ENCODE data around the gene FMN1. TPM values are rescaled to one million over a fixed set of nuclear protein-coding genes. Genes with fewer than 3 reads are reported as not detected.

The FMN1 gene
- total RNA-seq, 3 donors from 2014 or later, result 0.14 to 0.66 (median 0.48) TPM

GRCh38 chr15:32877252-32878019 lies 317.1 kb downstream of the FMN1 start:
- H3K27me3 Mint-ChIP-seq (ENCODE audit: low read depth), result no peaks in the 10 kb centered on the region
- ATAC-seq (no peak), DNase-seq (no peak)
- H3K36me3 Mint-ChIP-seq (ENCODE audit: insufficient read depth), result no peaks in the 10 kb centered on the region
- no peaks in the 10 kb centered on the region for H3K4me1 Mint-ChIP-seq (ENCODE audit: low read depth)
- no peak overlapping the region for H3K4me3 Mint-ChIP-seq
- no peaks in the 10 kb centered on the region for H3K9me3 Mint-ChIP-seq

- Mint-ChIP-seq H3K4me1 (ENCODE audit: low read depth) (no peaks in the 10 kb centered on the region), H3K9me3 (no peaks in the 10 kb centered on the region), H3K36me3 (ENCODE audit: insufficient read depth) (no peaks in the 10 kb centered on the region), H3K27me3 (ENCODE audit: low read depth) (no peaks in the 10 kb centered on the region), H3K4me3 (no peak overlapping the region)
- peak in 1 of 2 donors; percentile 14 for ATAC-seq
- DNase-seq, result no peak
Measured at GRCh38 chr15:32873284-32874114, 321.0 kb downstream of the FMN1 start.

DNA sequence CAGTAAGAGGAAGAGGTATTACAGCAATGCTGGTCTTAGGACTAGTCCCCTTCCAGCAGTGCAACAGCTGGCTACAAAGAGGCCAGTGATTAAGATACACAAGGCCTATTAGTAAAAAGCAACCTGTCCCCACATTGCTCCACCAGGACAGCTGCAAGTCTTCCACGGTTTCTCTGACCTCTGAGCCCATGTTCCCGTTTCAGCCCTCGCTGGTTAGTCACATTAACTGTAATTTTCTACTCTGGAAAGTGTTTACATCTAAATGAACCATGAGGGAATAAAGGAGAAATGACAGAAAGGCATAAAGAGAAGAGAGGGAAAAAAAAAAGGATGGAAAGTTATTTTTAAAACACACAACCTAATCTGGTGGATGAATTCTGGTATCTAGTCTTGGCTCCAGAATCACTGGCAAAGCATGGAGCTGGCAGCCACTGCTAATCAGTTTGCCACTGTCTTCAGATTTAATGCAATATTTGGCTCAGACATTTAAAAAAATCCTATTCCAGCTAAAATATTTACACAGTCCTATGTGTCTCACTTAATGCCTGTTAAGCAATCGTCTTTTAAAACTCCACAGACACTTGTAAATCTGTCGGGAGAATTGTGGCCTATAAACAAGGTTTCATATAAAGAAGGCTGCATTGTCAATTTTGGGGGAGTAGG lies 321.8 kb downstream of the FMN1 start:
- DNase-seq (no peak), ATAC-seq (no peak)
- H3K4me1 Mint-ChIP-seq (ENCODE audit: low read depth), result no peaks in the 10 kb centered on the region
- H3K36me3 Mint-ChIP-seq (ENCODE audit: insufficient read depth), result no peaks in the 10 kb centered on the region
- H3K27me3 Mint-ChIP-seq (ENCODE audit: low read depth), result no peaks in the 10 kb centered on the region
- no peak overlapping the region for H3K4me3 Mint-ChIP-seq
- H3K9me3 Mint-ChIP-seq, result no peaks in the 10 kb centered on the region

DNA sequence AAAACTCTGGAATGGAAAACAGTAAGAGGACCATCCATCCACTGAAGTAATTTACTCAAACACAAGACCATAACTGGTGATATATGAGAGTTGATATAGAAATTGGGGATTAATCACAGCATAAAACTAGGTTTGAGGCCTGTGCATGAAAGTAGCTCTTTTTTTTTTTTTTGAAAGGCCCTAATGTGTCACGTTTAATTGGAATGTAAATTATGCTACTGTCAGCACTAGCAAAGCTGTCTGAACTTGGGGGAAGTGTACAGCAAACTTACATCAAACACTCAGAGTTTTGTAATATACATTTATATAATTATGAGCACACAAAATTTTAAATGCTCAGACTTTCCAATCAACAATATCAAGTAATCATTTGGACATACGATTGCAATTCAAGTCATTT lies 322.6 kb downstream of the FMN1 start:
- Mint-ChIP-seq H3K27me3 (ENCODE audit: low read depth) (no peaks in the 10 kb centered on the region), H3K4me3 (no peak overlapping the region), H3K36me3 (ENCODE audit: insufficient read depth) (no peaks in the 10 kb centered on the region), H3K9me3 (no peaks in the 10 kb centered on the region), H3K4me1 (ENCODE audit: low read depth) (no peaks in the 10 kb centered on the region)
- ATAC-seq, result no peak
- no peak for DNase-seq

- Mint-ChIP-seq H3K36me3 (ENCODE audit: insufficient read depth) (no peaks in the 10 kb centered on the region), H3K27me3 (ENCODE audit: low read depth) (no peaks in the 10 kb centered on the region), H3K9me3 (no peaks in the 10 kb centered on the region), H3K4me1 (ENCODE audit: low read depth) (no peaks in the 10 kb centered on the region), H3K4me3 (no peak overlapping the region)
- DNase-seq, result peak; percentile 9
- no peak for ATAC-seq
Measured at GRCh38 chr15:32870240-32871033, 324.1 kb downstream of the FMN1 start.

GRCh38 chr15:32869776-32870175 lies 324.7 kb downstream of the FMN1 start:
- Mint-ChIP-seq H3K4me3 (no peak overlapping the region), H3K9me3 (no peaks in the 10 kb centered on the region), H3K36me3 (ENCODE audit: insufficient read depth) (no peaks in the 10 kb centered on the region), H3K4me1 (ENCODE audit: low read depth) (no peaks in the 10 kb centered on the region), H3K27me3 (ENCODE audit: low read depth) (no peaks in the 10 kb centered on the region)
- DNase-seq (no peak), ATAC-seq (no peak)

GRCh38 chr15:32867313-32867626 lies 327.2 kb downstream of the FMN1 start:
- Mint-ChIP-seq H3K4me1 (ENCODE audit: low read depth) (no peaks in the 10 kb centered on the region), H3K27me3 (ENCODE audit: low read depth) (no peaks in the 10 kb centered on the region), H3K36me3 (ENCODE audit: insufficient read depth) (no peaks in the 10 kb centered on the region), H3K4me3 (no peak overlapping the region), H3K9me3 (no peaks in the 10 kb centered on the region)
- DNase-seq (no peak), ATAC-seq (no peak)

GRCh38 chr15:32866454-32867312 lies 327.8 kb downstream of the FMN1 start:
- Mint-ChIP-seq H3K4me3 (no peak overlapping the region), H3K36me3 (ENCODE audit: insufficient read depth) (no peaks in the 10 kb centered on the region), H3K27me3 (ENCODE audit: low read depth) (no peaks in the 10 kb centered on the region), H3K9me3 (no peaks in the 10 kb centered on the region), H3K4me1 (ENCODE audit: low read depth) (no peaks in the 10 kb centered on the region)
- DNase-seq (no peak), ATAC-seq (no peak)

GRCh38 chr15:32864841-32865240 lies 329.7 kb downstream of the FMN1 start:
- H3K27me3 Mint-ChIP-seq (ENCODE audit: low read depth), result no peaks in the 10 kb centered on the region
- H3K36me3 Mint-ChIP-seq (ENCODE audit: insufficient read depth), result no peaks in the 10 kb centered on the region
- no peak overlapping the region for H3K4me3 Mint-ChIP-seq
- H3K9me3 Mint-ChIP-seq, result no peaks in the 10 kb centered on the region
- no peaks in the 10 kb centered on the region for H3K4me1 Mint-ChIP-seq (ENCODE audit: low read depth)
- no peak for ATAC-seq
- DNase-seq, result no peak

DNA sequence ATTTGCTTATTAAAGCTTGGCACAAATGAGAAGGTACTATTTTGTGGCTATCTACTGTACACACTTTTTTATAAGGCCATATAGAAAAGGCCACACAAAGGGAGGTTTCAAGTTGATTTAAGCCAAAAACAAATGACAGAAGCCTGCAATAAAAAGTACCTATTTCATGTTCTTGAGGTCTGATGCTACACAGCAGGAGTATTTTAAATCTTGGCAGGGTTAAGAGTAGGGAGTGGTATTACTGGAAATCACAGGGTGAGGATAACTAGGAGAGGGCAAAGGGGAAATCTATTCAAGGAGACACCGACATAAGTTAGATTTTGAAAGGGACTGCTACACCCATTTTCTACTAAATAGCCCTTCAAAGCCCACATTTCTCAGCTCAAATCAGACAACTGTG lies 330.5 kb downstream of the FMN1 start:
- Mint-ChIP-seq H3K9me3 (no peaks in the 10 kb centered on the region), H3K27me3 (ENCODE audit: low read depth) (no peaks in the 10 kb centered on the region), H3K4me3 (no peak overlapping the region), H3K36me3 (ENCODE audit: insufficient read depth) (no peaks in the 10 kb centered on the region), H3K4me1 (ENCODE audit: low read depth) (no peaks in the 10 kb centered on the region)
- DNase-seq (no peak), ATAC-seq (no peak)

GRCh38 chr15:32861761-32862160 lies 332.8 kb downstream of the FMN1 start:
- Mint-ChIP-seq H3K36me3 (ENCODE audit: insufficient read depth) (no peaks in the 10 kb centered on the region), H3K4me3 (no peak overlapping the region), H3K4me1 (ENCODE audit: low read depth) (no peaks in the 10 kb centered on the region), H3K27me3 (ENCODE audit: low read depth) (no peaks in the 10 kb centered on the region), H3K9me3 (no peaks in the 10 kb centered on the region)
- DNase-seq, result no peak
- ATAC-seq, result no peak

DNA sequence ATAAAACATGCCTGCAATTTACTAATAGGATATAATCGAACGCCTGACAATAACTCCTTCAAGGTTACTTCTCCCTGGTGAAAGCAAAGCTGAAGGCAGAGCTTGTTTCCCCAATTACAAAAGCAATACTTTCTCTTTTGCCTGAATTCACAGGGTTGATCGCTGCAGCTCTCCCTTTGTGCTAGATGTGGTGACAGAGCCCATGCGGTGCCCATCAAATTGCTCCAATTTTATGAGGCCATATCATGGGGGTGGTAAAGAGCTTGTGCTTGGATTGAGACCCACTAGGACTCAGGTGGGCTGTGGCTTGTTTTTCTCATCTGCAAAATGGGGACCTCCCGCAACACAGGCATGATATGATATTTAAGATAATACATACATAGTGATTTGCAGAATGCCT lies 333.3 kb downstream of the FMN1 start:
- no peaks in the 10 kb centered on the region for H3K4me1 Mint-ChIP-seq (ENCODE audit: low read depth)
- DNase-seq (no peak), ATAC-seq (no peak)
- no peaks in the 10 kb centered on the region for H3K9me3 Mint-ChIP-seq
- no peaks in the 10 kb centered on the region for H3K27me3 Mint-ChIP-seq (ENCODE audit: low read depth)
- no peak overlapping the region for H3K4me3 Mint-ChIP-seq
- H3K36me3 Mint-ChIP-seq (ENCODE audit: insufficient read depth), result no peaks in the 10 kb centered on the region

- Mint-ChIP-seq H3K4me1 (ENCODE audit: low read depth) (no peaks in the 10 kb centered on the region), H3K4me3 (no peak overlapping the region), H3K36me3 (ENCODE audit: insufficient read depth) (no peaks in the 10 kb centered on the region), H3K27me3 (ENCODE audit: low read depth) (peaks cover 2% of the 10 kb centered on the region), H3K9me3 (no peaks in the 10 kb centered on the region)
- DNase-seq, result no peak
- no peak for ATAC-seq
Measured at GRCh38 chr15:32859996-32860395, 334.5 kb downstream of the FMN1 start.
